Nephron progenitor cell (in vitro differentiated cells): ENCODE results near the gene DHX8.
"Not testable (repeated sequence)": the region's sequence is repeated elsewhere in the genome, so short reads cannot be mapped to it uniquely, and the experiment has no call there.

Source experiments
- DNase-seq: peaks from one replicate; pipeline ENCODE4 v3.0.0; 2021
- H3K27ac Mint-ChIP-seq: 2 replicates; pipeline ENCODE4 v1.8.0; 2021; ENCODE audit warnings: mild to moderate bottlenecking, moderate library complexity, mixed read lengths
- H3K27me3 Mint-ChIP-seq: 2 replicates; pipeline ENCODE4 v1.8.0; 2021; ENCODE audit warnings: mild to moderate bottlenecking, low read depth, mixed read lengths; ENCODE audit not compliant: poor library complexity
- H3K36me3 Mint-ChIP-seq: 2 replicates; pipeline ENCODE4 v1.8.0; 2021; ENCODE audit warnings: low read depth, mixed read lengths
- H3K4me1 Mint-ChIP-seq: 2 replicates; pipeline ENCODE4 v1.8.0; 2021; ENCODE audit warnings: mixed read lengths
- H3K4me3 Mint-ChIP-seq: 2 replicates; pipeline ENCODE4 v1.8.0; 2021; ENCODE audit warnings: mild to moderate bottlenecking, moderate library complexity, mixed read lengths
- H3K9me3 Mint-ChIP-seq: 2 replicates; pipeline ENCODE4 v1.8.0; 2021; ENCODE audit warnings: mild to moderate bottlenecking, moderate library complexity, mixed read lengths
- TF ChIP-seq, protein P1 (sequence below): fragments of 200-600 bp; sonication (generic); IDR thresholded peaks from 2 replicates; pipeline ENCODE4 v1.5.0; 2021; ENCODE audit warnings: antibody characterized with exemption

The DHX8 gene

DNA sequence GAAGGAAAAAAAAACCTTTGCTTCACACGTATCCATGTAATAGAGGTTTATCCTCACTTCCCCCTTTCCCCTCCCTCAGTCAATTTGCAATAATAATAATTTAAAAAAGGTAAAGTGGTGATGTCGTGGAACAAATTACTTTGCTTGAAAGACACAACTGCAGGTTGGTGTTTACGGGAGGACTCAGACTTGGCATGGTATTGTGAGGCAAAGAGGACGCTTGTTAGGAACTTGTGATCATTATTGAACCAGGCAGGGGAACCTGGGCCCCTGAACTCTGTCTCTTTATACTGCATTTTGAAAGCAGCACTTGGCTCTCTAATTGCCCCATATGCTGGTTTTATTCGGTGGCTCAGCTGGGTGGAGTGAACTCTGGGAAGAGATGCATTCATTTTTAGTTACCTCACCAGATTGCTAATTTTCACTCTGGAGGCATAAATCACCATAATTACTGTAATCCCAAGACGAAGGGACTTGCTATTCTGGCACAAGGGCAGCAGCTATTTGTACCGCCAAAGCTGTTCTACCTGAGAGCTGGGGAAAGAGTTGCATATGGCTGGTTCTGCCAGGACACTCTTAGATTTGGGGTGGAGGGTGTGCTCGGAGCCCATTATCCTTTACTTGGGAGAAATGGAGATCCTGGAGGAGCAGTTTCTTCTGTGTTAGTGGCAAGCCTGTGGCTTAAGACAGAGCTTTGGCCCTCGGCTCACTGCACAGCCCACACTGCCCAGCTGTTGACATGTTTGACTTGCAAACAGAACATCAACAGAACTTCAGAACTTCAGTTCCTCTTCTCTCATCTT, 5.7 kb upstream of the DHX8 start:
- Mint-ChIP-seq H3K4me3 (no peak overlapping the region), H3K27ac (peak overlapping the region; percentile 61), H3K4me1 (peaks cover 41% of the 10 kb centered on the region), H3K27me3 (peaks cover 13% of the 10 kb centered on the region), H3K9me3 (no peaks in the 10 kb centered on the region), H3K36me3 (no peaks in the 10 kb centered on the region)
- TF ChIP-seq, protein P1, sequence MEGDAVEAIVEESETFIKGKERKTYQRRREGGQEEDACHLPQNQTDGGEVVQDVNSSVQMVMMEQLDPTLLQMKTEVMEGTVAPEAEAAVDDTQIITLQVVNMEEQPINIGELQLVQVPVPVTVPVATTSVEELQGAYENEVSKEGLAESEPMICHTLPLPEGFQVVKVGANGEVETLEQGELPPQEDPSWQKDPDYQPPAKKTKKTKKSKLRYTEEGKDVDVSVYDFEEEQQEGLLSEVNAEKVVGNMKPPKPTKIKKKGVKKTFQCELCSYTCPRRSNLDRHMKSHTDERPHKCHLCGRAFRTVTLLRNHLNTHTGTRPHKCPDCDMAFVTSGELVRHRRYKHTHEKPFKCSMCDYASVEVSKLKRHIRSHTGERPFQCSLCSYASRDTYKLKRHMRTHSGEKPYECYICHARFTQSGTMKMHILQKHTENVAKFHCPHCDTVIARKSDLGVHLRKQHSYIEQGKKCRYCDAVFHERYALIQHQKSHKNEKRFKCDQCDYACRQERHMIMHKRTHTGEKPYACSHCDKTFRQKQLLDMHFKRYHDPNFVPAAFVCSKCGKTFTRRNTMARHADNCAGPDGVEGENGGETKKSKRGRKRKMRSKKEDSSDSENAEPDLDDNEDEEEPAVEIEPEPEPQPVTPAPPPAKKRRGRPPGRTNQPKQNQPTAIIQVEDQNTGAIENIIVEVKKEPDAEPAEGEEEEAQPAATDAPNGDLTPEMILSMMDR: no peak
- DNase-seq: no peak

DNA sequence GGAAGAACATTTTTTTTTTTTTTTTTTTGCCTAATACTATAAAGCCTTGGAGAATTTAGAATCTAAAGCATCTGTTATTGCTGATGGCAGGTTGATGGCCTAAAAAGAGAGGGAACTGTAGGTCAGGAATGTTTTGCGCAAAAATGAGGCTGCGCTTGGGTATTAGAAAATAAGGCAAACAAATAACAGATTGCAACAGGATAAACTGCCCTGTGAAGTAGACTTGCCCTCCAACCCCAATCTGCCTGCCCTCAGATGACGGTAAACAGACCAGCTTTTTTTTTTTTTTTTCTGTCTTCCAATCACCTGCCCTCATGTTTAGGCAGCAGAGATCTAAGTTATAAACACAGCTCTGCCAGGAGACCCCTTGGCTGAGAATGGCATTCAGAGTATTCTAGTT, 3.8 kb upstream of the DHX8 start:
- H3K36me3 Mint-ChIP-seq: no peaks in the 10 kb centered on the region
- no peak for DNase-seq
- no peaks in the 10 kb centered on the region for H3K9me3 Mint-ChIP-seq
- TF ChIP-seq, protein P1: no peak
- H3K27ac Mint-ChIP-seq: peak overlapping the region; percentile 25
- no peak overlapping the region for H3K4me3 Mint-ChIP-seq
- H3K4me1 Mint-ChIP-seq: peaks cover 58% of the 10 kb centered on the region
- H3K27me3 Mint-ChIP-seq: peaks cover 9% of the 10 kb centered on the region

DNA sequence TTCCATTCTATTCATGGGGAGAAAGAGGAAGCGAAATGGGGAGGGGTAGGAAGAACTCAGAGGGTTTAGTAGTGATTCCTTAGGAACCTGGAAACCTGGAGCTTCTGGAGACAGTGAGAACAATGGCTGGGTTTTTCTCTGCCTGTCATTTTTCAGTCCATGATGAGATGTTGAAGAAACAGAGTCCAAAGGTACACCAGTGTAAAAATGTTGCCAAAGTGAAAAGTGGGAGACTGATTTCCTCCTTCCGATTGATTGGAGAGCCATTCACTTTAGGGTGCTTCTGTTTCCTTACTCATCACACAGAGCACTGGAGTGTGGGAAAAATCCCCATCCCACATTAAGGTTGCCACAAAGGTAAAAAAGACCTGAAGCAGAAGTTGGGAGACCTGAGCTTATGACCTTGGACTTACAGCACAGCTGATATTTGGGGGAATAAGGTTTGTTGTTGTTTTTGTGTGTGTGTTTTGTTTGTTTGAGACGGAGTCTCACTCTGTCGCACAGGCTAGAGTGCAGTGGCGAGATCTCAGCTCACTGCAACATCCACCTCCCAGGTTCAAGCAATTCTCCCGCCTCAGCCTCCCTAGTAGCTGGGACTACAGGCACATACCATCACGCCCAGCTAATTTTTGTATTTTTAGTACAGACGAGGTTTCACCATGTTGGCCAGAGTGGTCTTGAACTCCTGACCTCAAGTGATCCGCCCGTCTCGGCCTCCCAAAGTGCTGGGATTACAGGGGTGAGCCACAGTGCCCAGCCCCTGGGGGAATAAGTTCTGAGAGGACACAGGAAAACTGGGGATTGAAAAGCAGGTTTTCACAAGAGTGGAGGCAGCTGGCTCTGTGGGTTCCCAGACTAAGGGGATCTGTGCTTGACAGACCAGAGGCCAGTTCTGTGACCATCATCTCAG, 1.4 kb upstream of the DHX8 start:
- H3K36me3 Mint-ChIP-seq: no peaks in the 10 kb centered on the region
- TF ChIP-seq, protein P1: no peak
- H3K4me1 Mint-ChIP-seq: peaks cover 65% of the 10 kb centered on the region
- H3K4me3 Mint-ChIP-seq: no peak overlapping the region
- peaks cover 6% of the 10 kb centered on the region for H3K27me3 Mint-ChIP-seq
- H3K27ac Mint-ChIP-seq: peak overlapping the region; percentile 91
- DNase-seq: no peak
- H3K9me3 Mint-ChIP-seq: no peaks in the 10 kb centered on the region

DNA sequence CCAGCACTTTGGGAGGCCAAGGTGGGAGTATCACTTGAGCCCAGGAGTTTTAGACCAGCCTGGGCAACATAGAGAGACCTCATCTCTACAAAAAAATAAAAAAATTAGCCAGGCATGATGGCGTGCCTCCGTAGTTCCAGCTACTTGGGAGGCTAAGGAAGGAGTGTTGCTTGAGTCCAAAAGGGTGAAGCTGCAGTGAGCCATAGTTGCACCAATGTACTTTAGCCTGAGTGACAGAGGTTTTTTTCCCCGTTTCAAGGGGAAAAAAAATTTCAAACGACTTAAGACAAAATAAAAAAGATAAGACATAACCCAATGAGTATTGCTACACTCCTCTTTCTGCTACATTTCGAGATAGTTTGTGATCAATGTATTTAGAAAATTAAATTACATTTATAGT, 6.8 kb downstream of the DHX8 start:
- no peak overlapping the region for H3K4me3 Mint-ChIP-seq
- peaks cover 49% of the 10 kb centered on the region for H3K36me3 Mint-ChIP-seq
- peak overlapping the region; percentile 74 for H3K27ac Mint-ChIP-seq
- DNase-seq: no peak
- H3K27me3 Mint-ChIP-seq: peaks cover 4% of the 10 kb centered on the region
- H3K9me3 Mint-ChIP-seq: no peaks in the 10 kb centered on the region
- peaks cover 5% of the 10 kb centered on the region for H3K4me1 Mint-ChIP-seq
- TF ChIP-seq, protein P1: no peak

DNA sequence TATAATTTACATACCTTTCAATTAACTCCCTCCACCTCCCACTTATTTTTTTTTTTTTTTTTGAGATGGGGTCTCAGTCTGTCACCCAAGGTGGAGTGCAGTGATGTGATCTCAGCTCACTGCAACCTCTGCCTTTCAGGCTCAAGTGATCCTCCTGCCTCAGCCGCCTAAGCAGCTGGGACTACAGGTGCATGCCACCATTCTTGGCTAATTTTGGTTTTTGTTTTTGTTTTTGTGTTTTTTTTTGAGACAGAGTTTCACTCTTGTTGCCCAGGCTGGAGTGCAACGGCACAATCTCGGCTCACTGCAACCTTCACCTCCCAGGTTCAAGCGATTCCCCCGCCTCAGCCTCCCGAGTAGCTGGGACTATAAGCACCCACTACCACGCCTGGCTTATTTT, 25.7 kb downstream of the DHX8 start:
- H3K9me3 Mint-ChIP-seq, DNase-seq, H3K27me3 Mint-ChIP-seq, H3K27ac Mint-ChIP-seq, H3K4me1 Mint-ChIP-seq, H3K4me3 Mint-ChIP-seq: not testable (repeated sequence)
- peaks cover 66% of the 10 kb centered on the region for H3K36me3 Mint-ChIP-seq

DNA sequence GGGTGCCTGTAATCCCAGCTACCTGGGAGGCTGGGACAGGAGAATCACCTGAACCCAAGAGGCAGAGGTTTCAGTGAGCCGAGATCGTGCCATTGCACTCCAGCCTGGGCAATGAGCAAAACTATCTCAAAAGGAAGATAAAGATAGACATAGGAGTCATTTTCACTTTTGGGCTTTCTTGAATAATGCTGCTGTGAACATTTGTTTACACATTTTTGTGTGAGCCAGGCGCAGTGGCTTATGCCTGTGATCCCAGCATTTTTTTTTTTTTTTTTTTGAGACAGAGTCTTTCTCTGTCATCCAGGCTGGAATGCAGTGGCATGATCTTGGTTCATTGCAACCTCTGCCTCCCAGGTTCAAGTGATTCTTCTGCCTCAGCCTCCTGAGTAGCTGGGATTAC, 27.4 kb downstream of the DHX8 start:
- H3K9me3 Mint-ChIP-seq, H3K4me1 Mint-ChIP-seq, DNase-seq, H3K4me3 Mint-ChIP-seq, H3K27ac Mint-ChIP-seq, H3K27me3 Mint-ChIP-seq: not testable (repeated sequence)
- H3K36me3 Mint-ChIP-seq: peaks cover 54% of the 10 kb centered on the region
